CD8-positive, alpha-beta memory T cell (primary cell): ENCODE measurements around the gene PYM1. TPM values are rescaled to one million over a fixed set of nuclear protein-coding genes. Genes with fewer than 3 reads are reported as not detected.
A peak's percentile ranks its signal among the peaks of the same experiment; 100 is the strongest.
"Not testable (repeated sequence)": the region's sequence is repeated elsewhere in the genome, so short reads cannot be mapped to it uniquely, and the experiment has no call there.

Experiments
- CTCF ChIA-PET: fragments of 350-600 bp; sonication (Branson Sonifier 250); formaldehyde crosslinking; loops from one replicate; lab custom pipeline; 2021; ENCODE audit warnings: antibody characterized with exemption; lab: Charles Lee
- POLR2A ChIA-PET: fragments of 350-600 bp; sonication (Branson Sonifier 250); formaldehyde crosslinking; loops from one replicate; lab custom pipeline; 2021; ENCODE audit warnings: antibody characterized with exemption; lab: Charles Lee
- DNase-seq, 5 donors: peaks; one replicate each; pipeline versions ENCODE4 v3.0.0 to v3.0.0-alpha.2; 2020 to 2022; ENCODE audit warnings: mixed read lengths in 1 of 5
- H3K27ac ChIP-seq: one replicate; pipeline ENCODE4 v1.7.0; 2013; ENCODE audit warnings: low read depth, mild to moderate bottlenecking, low read length, moderate library complexity
- H3K27me3 ChIP-seq: 2 replicates; pipeline ENCODE4 v1.7.0; 2013; ENCODE audit warnings: low read length, mild to moderate bottlenecking; ENCODE audit not compliant: insufficient read depth, poor library complexity, severe bottlenecking
- H3K36me3 ChIP-seq: 2 replicates; pipeline ENCODE4 v1.7.0; 2013; ENCODE audit warnings: mild to moderate bottlenecking, low read length, moderate library complexity; ENCODE audit not compliant: insufficient read depth
- H3K4me1 ChIP-seq: 2 replicates; pipeline ENCODE4 v1.7.0; 2013; ENCODE audit warnings: mild to moderate bottlenecking, low read length, moderate library complexity; ENCODE audit not compliant: insufficient read depth
- H3K4me3 ChIP-seq: 2 replicates; pipeline ENCODE4 v1.7.0; 2013; ENCODE audit warnings: mild to moderate bottlenecking, low read length
- H3K9me3 ChIP-seq: 2 replicates; pipeline ENCODE4 v1.7.0; 2013; ENCODE audit warnings: mild to moderate bottlenecking, low read length
- H3K27ac Mint-ChIP-seq, 8 donors: one replicate each; pipeline ENCODE4 v1.8.0; 2020 to 2021; ENCODE audit warnings: mixed read lengths in 8 of 8, mild to moderate bottlenecking in 6 of 8, inconsistent platforms in 3 of 8, moderate library complexity in 3 of 8
- H3K27me3 Mint-ChIP-seq, 2 donors: one replicate each; pipeline ENCODE4 v1.8.0; 2020 to 2021; ENCODE audit warnings: mixed read lengths in 2 of 2, mild to moderate bottlenecking in 1 of 2, moderate library complexity in 1 of 2
- H3K36me3 Mint-ChIP-seq, 3 donors: one replicate each; pipeline ENCODE4 v1.8.0; 2020 to 2021; ENCODE audit warnings: mixed read lengths in 3 of 3, inconsistent platforms in 1 of 3, mild to moderate bottlenecking in 1 of 3
- H3K4me1 Mint-ChIP-seq, 3 donors: one replicate each; pipeline ENCODE4 v1.8.0; 2020 to 2021; ENCODE audit warnings: mixed read lengths in 3 of 3, inconsistent platforms in 1 of 3, mild to moderate bottlenecking in 1 of 3
- H3K4me3 Mint-ChIP-seq, 7 donors: one replicate each; pipeline ENCODE4 v1.8.0; 2020 to 2021; ENCODE audit warnings: mixed read lengths in 7 of 7, mild to moderate bottlenecking in 6 of 7, moderate library complexity in 4 of 7, inconsistent platforms in 2 of 7
- H3K9me3 Mint-ChIP-seq, 5 donors: one replicate each; pipeline ENCODE4 v1.8.0; 2020 to 2022; ENCODE audit warnings: mixed read lengths in 5 of 5, mild to moderate bottlenecking in 3 of 5, moderate library complexity in 2 of 5, inconsistent platforms in 1 of 5
- polyA plus RNA-seq: library from polyadenylated mRNA; unstranded; fragments of 300-500 nt; fragmentation: Illumina TruSeq; gene quantifications from one replicate; pipeline ENCODE4 v1.2.3, GENCODE V29; 2021
- total RNA-seq, 2 experiments: library from RNA; stranded (reverse); gene quantifications; one replicate each; pipeline ENCODE4 v1.2.3, GENCODE V29; 2021

PYM1 gene
- total and polyA plus RNA-seq, 3 experiments from 2014 or later = 35.8 to 80.8 (median 38.4) TPM

GRCh38 chr12:55877824-55878223, 49.9 kb downstream of the PYM1 start:
- Histone ChIP-seq H3K27me3 (no peaks in the 10 kb centered on the region), H3K9me3 (no peaks in the 10 kb centered on the region), H3K4me3 (no peak overlapping the region), H3K36me3 (no peaks in the 10 kb centered on the region), H3K4me1 (no peaks in the 10 kb centered on the region), H3K27ac (no peak overlapping the region)
- Mint-ChIP-seq H3K36me3 (peaks cover 2 to 14% (median 8%) of the 10 kb centered on the region in 3 donors), H3K27me3 (no peaks in the 10 kb centered on the region), H3K4me3 (no peak overlapping the region), H3K27ac (peak overlapping the region in 1 of 8 donors; percentile 31), H3K4me1 (no peaks in the 10 kb centered on the region), H3K9me3 (peaks cover 7 to 12% (median 10%) of the 10 kb centered on the region in 5 donors)
- no peak for DNase-seq
- POLR2A ChIA-PET = no interaction called here
- CTCF ChIA-PET = no interaction called here

- ChIA-PET CTCF (no interaction called here), POLR2A (no interaction called here)
- Mint-ChIP-seq H3K27ac (no peak overlapping the region), H3K36me3 (peaks cover 2 to 10% (median 6%) of the 10 kb centered on the region in 3 donors), H3K4me3 (no peak overlapping the region), H3K27me3 (peaks cover 0 to 1% of the 10 kb centered on the region in 2 donors), H3K4me1 (no peaks in the 10 kb centered on the region), H3K9me3 (peaks cover 7 to 12% (median 10%) of the 10 kb centered on the region in 5 donors)
- Histone ChIP-seq H3K4me1 (no peaks in the 10 kb centered on the region), H3K4me3 (no peak overlapping the region), H3K9me3 (no peaks in the 10 kb centered on the region), H3K27ac (no peak overlapping the region), H3K27me3 (no peaks in the 10 kb centered on the region), H3K36me3 (no peaks in the 10 kb centered on the region)
- DNase-seq = no peak
Observed at GRCh38 chr12:55875704-55876467, 51.8 kb downstream of the PYM1 start.

GRCh38 chr12:55874443-55874842, 53.3 kb downstream of the PYM1 start:
- no peak overlapping the region for H3K4me3 Mint-ChIP-seq
- no peak overlapping the region for H3K27ac Mint-ChIP-seq
- H3K27me3 Mint-ChIP-seq = peaks cover 0 to 1% of the 10 kb centered on the region in 2 donors
- DNase-seq = no peak
- Histone ChIP-seq H3K4me3 (no peak overlapping the region), H3K27me3 (no peaks in the 10 kb centered on the region), H3K4me1 (no peaks in the 10 kb centered on the region), H3K27ac (no peak overlapping the region), H3K9me3 (no peaks in the 10 kb centered on the region), H3K36me3 (no peaks in the 10 kb centered on the region)
- POLR2A ChIA-PET = no interaction called here
- CTCF ChIA-PET = no interaction called here
- H3K4me1 Mint-ChIP-seq = no peaks in the 10 kb centered on the region
- peaks cover 2 to 10% (median 6%) of the 10 kb centered on the region in 3 donors for H3K36me3 Mint-ChIP-seq
- H3K9me3 Mint-ChIP-seq = peaks cover 7 to 12% (median 10%) of the 10 kb centered on the region in 5 donors

GRCh38 chr12:55866454-55867004, 61.2 kb downstream of the PYM1 start:
- H3K9me3 Mint-ChIP-seq, H3K4me3 Mint-ChIP-seq, H3K27me3 ChIP-seq, H3K9me3 ChIP-seq, H3K36me3 Mint-ChIP-seq, CTCF ChIA-PET, H3K4me1 Mint-ChIP-seq, DNase-seq, H3K36me3 ChIP-seq, H3K4me3 ChIP-seq, H3K27me3 Mint-ChIP-seq, H3K4me1 ChIP-seq, H3K27ac ChIP-seq, H3K27ac Mint-ChIP-seq: not testable (repeated sequence)
- POLR2A ChIA-PET = interaction anchor here (0.8 kb wide), 1 partner anchor 740 kb away, joined by 5 read pairs; no protein-coding TSS in a partner anchor

GRCh38 chr12:55865327-55865726, 62.4 kb downstream of the PYM1 start:
- H3K36me3 Mint-ChIP-seq = peaks cover 0 to 5% (median 0%) of the 10 kb centered on the region in 3 donors

GRCh38 chr12:55862931-55863330, 64.8 kb downstream of the PYM1 start:
- H3K4me3 Mint-ChIP-seq, CTCF ChIA-PET, H3K36me3 Mint-ChIP-seq, H3K4me1 ChIP-seq, H3K27me3 ChIP-seq, H3K27ac Mint-ChIP-seq, H3K9me3 ChIP-seq, H3K4me3 ChIP-seq, H3K27ac ChIP-seq, POLR2A ChIA-PET, H3K27me3 Mint-ChIP-seq, DNase-seq, H3K36me3 ChIP-seq, H3K4me1 Mint-ChIP-seq, H3K9me3 Mint-ChIP-seq: not testable (repeated sequence)

More at GRCh38 chr12:55865327-55865726, 62.4 kb downstream of the PYM1 start:
- Histone ChIP-seq H3K27me3 (no peaks in the 10 kb centered on the region), H3K4me1 (no peaks in the 10 kb centered on the region), H3K36me3 (no peaks in the 10 kb centered on the region), H3K9me3 (no peaks in the 10 kb centered on the region), H3K4me3 (no peak overlapping the region), H3K27ac (no peak overlapping the region)
- H3K27me3 Mint-ChIP-seq = peaks cover 0 to under 1% of the 10 kb centered on the region in 2 donors
- no peaks in the 10 kb centered on the region for H3K4me1 Mint-ChIP-seq
- no peak overlapping the region for H3K27ac Mint-ChIP-seq
- H3K4me3 Mint-ChIP-seq = no peak overlapping the region
- POLR2A ChIA-PET = no interaction called here
- DNase-seq = no peak
- H3K9me3 Mint-ChIP-seq = peaks cover 3 to 10% (median 7%) of the 10 kb centered on the region in 5 donors
- CTCF ChIA-PET = no interaction called here

- peaks cover 0 to 3% of the 10 kb centered on the region in 2 donors for H3K27me3 Mint-ChIP-seq
- Histone ChIP-seq H3K4me3 (no peak overlapping the region), H3K9me3 (no peaks in the 10 kb centered on the region), H3K27me3 (no peaks in the 10 kb centered on the region), H3K36me3 (no peaks in the 10 kb centered on the region), H3K27ac (no peak overlapping the region), H3K4me1 (no peaks in the 10 kb centered on the region)
- H3K4me3 Mint-ChIP-seq = no peak overlapping the region
- no peaks in the 10 kb centered on the region for H3K4me1 Mint-ChIP-seq
- POLR2A ChIA-PET = no interaction called here
- CTCF ChIA-PET = no interaction called here
- DNase-seq = no peak
- peaks cover 3 to 10% (median 7%) of the 10 kb centered on the region in 5 donors for H3K9me3 Mint-ChIP-seq
- H3K36me3 Mint-ChIP-seq = peaks cover 0 to 5% (median 0%) of the 10 kb centered on the region in 3 donors
- no peak overlapping the region for H3K27ac Mint-ChIP-seq
Observed at GRCh38 chr12:55862286-55862685, 65.4 kb downstream of the PYM1 start.

GRCh38 chr12:55861871-55862270, 65.8 kb downstream of the PYM1 start:
- Histone ChIP-seq H3K27ac (no peak overlapping the region), H3K4me1 (no peaks in the 10 kb centered on the region), H3K9me3 (no peaks in the 10 kb centered on the region), H3K36me3 (no peaks in the 10 kb centered on the region), H3K27me3 (no peaks in the 10 kb centered on the region), H3K4me3 (no peak overlapping the region)
- Mint-ChIP-seq H3K27me3 (peaks cover 0 to 3% of the 10 kb centered on the region in 2 donors), H3K4me3 (no peak overlapping the region), H3K9me3 (peaks cover 3 to 10% (median 7%) of the 10 kb centered on the region in 5 donors), H3K27ac (no peak overlapping the region), H3K36me3 (peaks cover 0 to 5% (median 0%) of the 10 kb centered on the region in 3 donors), H3K4me1 (no peaks in the 10 kb centered on the region)
- POLR2A ChIA-PET = interaction anchor here (0.7 kb wide), 1 partner anchor 91 kb away, joined by 3 read pairs; no protein-coding TSS in a partner anchor
- DNase-seq = no peak
- CTCF ChIA-PET = no interaction called here
